ENCODE results near the gene SEMA4D.

The SEMA4D gene

DNA sequence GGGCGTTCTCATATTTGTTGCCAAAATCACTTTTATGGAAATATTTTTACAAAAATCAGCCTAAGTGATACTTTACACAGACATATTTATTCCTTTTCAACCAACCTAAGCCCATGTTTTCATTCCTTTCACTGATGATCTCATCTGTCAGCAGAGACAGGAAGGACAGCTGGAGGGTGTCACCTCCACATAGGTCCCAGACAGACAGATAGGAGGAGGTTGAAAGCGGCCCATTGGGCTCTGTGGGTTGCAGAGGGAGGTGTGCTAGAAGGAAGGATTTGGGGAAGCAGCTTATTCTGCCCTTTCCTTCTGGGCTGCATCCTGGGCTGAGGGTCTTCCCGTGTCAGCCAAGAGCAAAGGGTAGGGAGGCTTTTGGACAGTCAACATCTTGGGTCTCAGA is 26.0 kb upstream of the SEMA4D start:
- H3K27me3 ChIP-seq (replicated peaks; ENCODE audit: control insufficient read depth, insufficient read depth, low read length): no peaks in the 10 kb centered on the region
- no peak for DNase-seq (ENCODE audit: extremely low read depth, insufficient read length)
- TF ChIP-seq, protein P1, sequence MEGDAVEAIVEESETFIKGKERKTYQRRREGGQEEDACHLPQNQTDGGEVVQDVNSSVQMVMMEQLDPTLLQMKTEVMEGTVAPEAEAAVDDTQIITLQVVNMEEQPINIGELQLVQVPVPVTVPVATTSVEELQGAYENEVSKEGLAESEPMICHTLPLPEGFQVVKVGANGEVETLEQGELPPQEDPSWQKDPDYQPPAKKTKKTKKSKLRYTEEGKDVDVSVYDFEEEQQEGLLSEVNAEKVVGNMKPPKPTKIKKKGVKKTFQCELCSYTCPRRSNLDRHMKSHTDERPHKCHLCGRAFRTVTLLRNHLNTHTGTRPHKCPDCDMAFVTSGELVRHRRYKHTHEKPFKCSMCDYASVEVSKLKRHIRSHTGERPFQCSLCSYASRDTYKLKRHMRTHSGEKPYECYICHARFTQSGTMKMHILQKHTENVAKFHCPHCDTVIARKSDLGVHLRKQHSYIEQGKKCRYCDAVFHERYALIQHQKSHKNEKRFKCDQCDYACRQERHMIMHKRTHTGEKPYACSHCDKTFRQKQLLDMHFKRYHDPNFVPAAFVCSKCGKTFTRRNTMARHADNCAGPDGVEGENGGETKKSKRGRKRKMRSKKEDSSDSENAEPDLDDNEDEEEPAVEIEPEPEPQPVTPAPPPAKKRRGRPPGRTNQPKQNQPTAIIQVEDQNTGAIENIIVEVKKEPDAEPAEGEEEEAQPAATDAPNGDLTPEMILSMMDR (IDR thresholded peaks at IDR 0.05; ENCODE audit: insufficient read depth, low read length, poor library complexity, severe bottlenecking): no peak
- no peaks in the 10 kb centered on the region for H3K36me3 ChIP-seq (ENCODE audit: control insufficient read depth, insufficient read depth, low read length)
- no peak overlapping the region for H3K4me3 ChIP-seq (replicated peaks; ENCODE audit: low read depth, low read length)

DNA sequence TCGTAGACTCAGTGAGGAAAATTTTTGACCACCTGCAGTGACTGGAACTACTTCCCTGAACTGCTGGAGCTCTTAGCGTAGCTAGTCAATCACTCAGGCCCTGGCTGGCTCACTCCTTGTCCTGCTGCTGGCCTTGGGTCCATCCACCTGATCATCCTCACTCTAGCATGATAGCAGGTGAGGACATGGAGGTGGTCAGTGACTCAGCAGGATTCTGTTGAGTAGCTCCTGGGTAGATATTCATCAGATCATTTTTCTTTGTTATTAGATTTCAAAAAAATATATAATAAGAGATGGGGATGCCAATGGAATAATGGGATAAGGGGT is 25.0 kb upstream of the SEMA4D start:
- DNase-seq (ENCODE audit: extremely low read depth, insufficient read length): no peak
- TF ChIP-seq, protein P1 (IDR thresholded peaks at IDR 0.05; ENCODE audit: insufficient read depth, low read length, poor library complexity, severe bottlenecking): no peak
- H3K27me3 ChIP-seq (replicated peaks; ENCODE audit: control insufficient read depth, insufficient read depth, low read length): no peaks in the 10 kb centered on the region
- no peaks in the 10 kb centered on the region for H3K36me3 ChIP-seq (ENCODE audit: control insufficient read depth, insufficient read depth, low read length)
- no peak overlapping the region for H3K4me3 ChIP-seq (replicated peaks; ENCODE audit: low read depth, low read length)

DNA sequence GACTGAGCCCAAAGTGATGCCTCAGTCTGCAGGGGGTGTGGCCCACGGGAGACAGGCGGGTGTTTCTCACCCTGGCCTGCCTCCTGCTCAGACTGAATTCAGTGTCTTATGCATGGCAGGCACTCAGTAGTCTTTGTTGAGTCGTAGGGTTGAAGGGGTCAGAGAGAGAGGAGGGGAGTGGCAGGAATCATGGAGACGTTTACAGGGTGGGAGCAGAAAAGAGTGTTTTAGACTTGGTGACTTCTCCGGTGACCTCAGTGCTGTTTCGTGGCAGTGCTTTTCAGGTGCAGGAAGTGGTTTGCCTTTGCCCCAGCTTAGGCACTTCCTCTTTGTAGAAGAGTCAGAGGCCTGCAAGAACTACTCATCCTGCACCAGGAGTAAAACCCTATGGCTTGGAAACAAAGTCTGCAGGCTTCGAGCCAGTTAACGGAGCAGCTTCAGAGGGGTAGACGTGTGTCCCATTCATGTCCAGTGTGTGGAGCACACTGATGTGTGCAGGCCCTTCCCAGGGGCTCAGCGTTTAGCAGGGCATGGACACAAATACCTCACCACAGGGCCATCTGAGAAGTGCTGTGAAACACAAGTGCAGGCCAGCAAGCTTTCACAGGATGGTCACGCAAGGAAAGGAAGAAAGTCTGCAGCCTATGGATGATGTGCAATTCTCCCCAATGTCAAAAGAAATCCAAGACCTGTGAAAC is 24.5 kb upstream of the SEMA4D start:
- H3K36me3 ChIP-seq (ENCODE audit: control insufficient read depth, insufficient read depth, low read length): no peaks in the 10 kb centered on the region
- no peaks in the 10 kb centered on the region for H3K27me3 ChIP-seq (replicated peaks; ENCODE audit: control insufficient read depth, insufficient read depth, low read length)
- no peak overlapping the region; the same call in 1 of the 2 replicates for H3K4me3 ChIP-seq (replicated peaks; ENCODE audit: low read depth, low read length)
- TF ChIP-seq, protein P1 (IDR thresholded peaks at IDR 0.05; ENCODE audit: insufficient read depth, low read length, poor library complexity, severe bottlenecking): no peak
- DNase-seq (ENCODE audit: extremely low read depth, insufficient read length): peak; percentile 83

DNA sequence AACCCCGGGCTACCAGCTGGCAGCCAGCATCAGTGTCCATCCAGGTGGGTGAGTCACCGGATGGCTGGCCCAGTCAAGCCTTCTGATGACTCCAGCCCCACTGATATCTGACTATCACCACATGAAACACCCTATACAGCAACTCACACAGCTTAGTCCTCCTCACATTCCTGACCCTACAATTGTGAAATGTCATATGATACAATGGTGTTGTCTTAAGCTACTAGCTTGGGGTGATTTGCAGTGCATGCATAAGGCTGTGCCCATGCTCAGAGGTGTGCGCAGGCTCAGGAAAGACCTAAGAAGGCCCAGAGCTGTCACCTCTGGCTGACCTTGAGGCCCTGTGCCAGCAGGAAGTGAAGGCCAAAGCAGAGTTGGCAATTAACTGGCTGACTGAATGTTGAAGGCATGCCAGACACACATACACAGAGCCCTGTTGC is 21.5 kb upstream of the SEMA4D start:
- H3K27me3 ChIP-seq (replicated peaks; ENCODE audit: control insufficient read depth, insufficient read depth, low read length): no peaks in the 10 kb centered on the region
- TF ChIP-seq, protein P1 (IDR thresholded peaks at IDR 0.05; ENCODE audit: insufficient read depth, low read length, poor library complexity, severe bottlenecking): peak; percentile 0
- no peaks in the 10 kb centered on the region for H3K36me3 ChIP-seq (ENCODE audit: control insufficient read depth, insufficient read depth, low read length)
- H3K4me3 ChIP-seq (replicated peaks; ENCODE audit: low read depth, low read length): no peak overlapping the region
- no peak for DNase-seq (ENCODE audit: extremely low read depth, insufficient read length)

DNA sequence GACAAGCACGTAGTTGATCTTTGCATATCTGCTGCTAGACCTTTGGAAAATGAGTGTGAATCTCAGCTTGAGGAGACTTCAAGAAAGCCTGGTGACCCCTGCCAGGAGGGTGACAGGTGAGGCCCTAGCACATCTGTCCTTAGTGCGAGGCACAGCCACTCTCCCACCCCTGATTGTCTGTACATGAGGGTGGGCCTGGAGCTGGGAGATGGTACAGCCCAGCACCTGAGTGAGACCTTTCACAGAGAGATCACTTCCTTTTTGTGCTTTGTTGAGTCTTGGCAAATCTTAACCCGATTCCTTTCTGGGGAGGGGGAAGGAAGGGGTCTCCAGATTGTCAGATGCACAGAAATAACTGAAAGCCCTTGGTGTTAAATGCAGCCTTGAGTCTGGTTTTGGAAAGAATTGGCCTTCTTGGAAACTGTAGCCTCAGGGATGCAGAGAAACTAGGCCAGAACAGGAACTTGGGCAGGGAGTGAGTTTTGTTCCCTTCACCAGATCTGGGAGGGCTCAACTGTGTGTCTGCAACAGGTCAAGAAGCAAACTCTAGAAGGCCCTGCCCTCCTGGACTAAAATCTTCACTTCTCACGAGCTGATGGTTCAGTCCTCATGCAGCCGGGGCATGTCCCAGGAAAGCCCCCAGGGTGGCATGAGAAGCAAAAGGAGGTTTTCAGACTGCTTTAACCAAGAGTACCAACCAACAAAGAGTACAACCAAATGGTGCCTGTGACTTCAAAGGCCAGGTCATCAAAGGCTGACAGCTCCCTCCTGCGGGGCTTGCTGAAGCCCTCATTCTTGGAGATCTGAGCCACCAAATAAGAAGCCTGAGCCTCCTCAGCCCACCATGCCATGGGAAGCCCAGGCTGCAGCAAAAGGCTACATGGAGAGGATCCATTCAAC is 20.8 kb upstream of the SEMA4D start:
- TF ChIP-seq, protein P1 (IDR thresholded peaks at IDR 0.05; ENCODE audit: insufficient read depth, low read length, poor library complexity, severe bottlenecking): peak; percentile 16
- DNase-seq (ENCODE audit: extremely low read depth, insufficient read length): no peak
- no peak overlapping the region for H3K4me3 ChIP-seq (replicated peaks; ENCODE audit: low read depth, low read length)
- H3K27me3 ChIP-seq (replicated peaks; ENCODE audit: control insufficient read depth, insufficient read depth, low read length): no peaks in the 10 kb centered on the region
- H3K36me3 ChIP-seq (ENCODE audit: control insufficient read depth, insufficient read depth, low read length): no peaks in the 10 kb centered on the region

Data from GM06990 (cell line).